Peyer's patch (tissue), 4 donors: Measurements from ENCODE around the gene KIF1A. TPM values are rescaled to one million over a fixed set of nuclear protein-coding genes. Genes with fewer than 3 reads are reported as not detected.

Source experiments
- DNase-seq, 3 donors: peaks; one replicate each; pipeline ENCODE4 v3.0.0-alpha.2; 2017 to 2019
- H3K27ac ChIP-seq, 4 donors: fragments of 200-600 bp; sonication (generic); one replicate each; pipeline ENCODE4 v1.5.1; 2016 to 2019
- H3K27me3 ChIP-seq, 2 donors: fragments of 200-600 bp; sonication (generic); one replicate each; pipeline ENCODE4 v1.5.1; 2019
- H3K36me3 ChIP-seq, 3 donors: fragments of 200-600 bp; sonication (generic); one replicate each; pipeline ENCODE4 v1.5.1; 2016 to 2019
- H3K4me1 ChIP-seq, 4 donors: fragments of 200-600 bp; sonication (generic); one replicate each; pipeline ENCODE4 v1.5.1; 2016 to 2019
- H3K4me3 ChIP-seq, 4 donors: fragments of 200-600 bp; sonication (generic); 1 replicate in 3 of 4; 2 replicates in 1 of 4; pipeline ENCODE4 v1.5.1; 2016 to 2019; ENCODE audit warnings: mild to moderate bottlenecking in 1 of 4
- H3K9me3 ChIP-seq, 4 donors: fragments of 200-600 bp; sonication (generic); one replicate each; pipeline ENCODE4 v1.5.1; 2016 to 2019; ENCODE audit warnings: mild to moderate bottlenecking in 1 of 4
- CTCF ChIP-seq, 6 experiments: fragments of 450-650 bp in 4 of 6; fragments of 200-600 bp in 2 of 6; sonication (generic) in 1 of 6; IDR thresholded peaks; one replicate each; pipeline ENCODE4 v1.5.1; 2017 to 2019; ENCODE audit warnings: antibody characterized with exemption in 6 of 6, mild to moderate bottlenecking in 3 of 6, moderate library complexity in 1 of 6
- POLR2A ChIP-seq, 2 donors: fragments of 450-650 bp; IDR thresholded peaks; one replicate each; pipeline ENCODE4 v1.5.1; 2017; ENCODE audit warnings: antibody characterized with exemption in 2 of 2, mild to moderate bottlenecking in 2 of 2, moderate library complexity in 2 of 2
- total RNA-seq, 4 donors: library from RNA; depleted of rRNA; stranded (reverse); fragments of >200 nt; gene quantifications; one replicate each; pipeline ENCODE4 v1.1.0, GENCODE V29; 2016

KIF1A gene
- total RNA-seq, 4 donors from 2014 or later, result 0.83 to 6.0 (median 2.0) TPM

GRCh38 chr2:240839152-240840143 lies 19.4 kb upstream of the KIF1A start:
- TF ChIP-seq CTCF (IDR thresholded peaks at IDR 0.05) (no peak), POLR2A (IDR thresholded peaks at IDR 0.05) (no peak)
- DNase-seq, result no peak
- H3K4me1 ChIP-seq, result no peaks in the 10 kb centered on the region
- no peaks in the 10 kb centered on the region for H3K27me3 ChIP-seq
- H3K27ac ChIP-seq, result no peak overlapping the region
- no peaks in the 10 kb centered on the region for H3K9me3 ChIP-seq
- no peak overlapping the region for H3K4me3 ChIP-seq
- no peaks in the 10 kb centered on the region for H3K36me3 ChIP-seq

- Histone ChIP-seq H3K27me3 (no peaks in the 10 kb centered on the region), H3K27ac (no peak overlapping the region), H3K4me3 (no peak overlapping the region), H3K36me3 (no peaks in the 10 kb centered on the region), H3K9me3 (no peaks in the 10 kb centered on the region), H3K4me1 (peaks cover 0 to under 1% (median 0%) of the 10 kb centered on the region in 4 donors)
- DNase-seq, result no peak
- TF ChIP-seq POLR2A (IDR thresholded peaks at IDR 0.05) (no peak), CTCF (IDR thresholded peaks at IDR 0.05) (no peak)
These were observed 17.6 kb upstream of the KIF1A start for GRCh38 chr2:240837621-240838020.

GRCh38 chr2:240836781-240837467 lies 16.9 kb upstream of the KIF1A start:
- peaks cover 0 to 8% (median 1%) of the 10 kb centered on the region in 4 donors for H3K4me1 ChIP-seq
- H3K27ac ChIP-seq, result no peak overlapping the region
- TF ChIP-seq CTCF (IDR thresholded peaks at IDR 0.05) (no peak), POLR2A (IDR thresholded peaks at IDR 0.05) (no peak)
- peaks cover 0 to 6% (median 0%) of the 10 kb centered on the region in 4 donors for H3K9me3 ChIP-seq
- H3K4me3 ChIP-seq, result no peak overlapping the region
- no peaks in the 10 kb centered on the region for H3K27me3 ChIP-seq
- peak in 1 of 3 donors; percentile 49 for DNase-seq
- no peaks in the 10 kb centered on the region for H3K36me3 ChIP-seq

- H3K9me3 ChIP-seq, result peaks cover 0 to 6% (median 0%) of the 10 kb centered on the region in 4 donors
- TF ChIP-seq POLR2A (IDR thresholded peaks at IDR 0.05), result no peak
- H3K27ac ChIP-seq, result no peak overlapping the region
- no peak overlapping the region for H3K4me3 ChIP-seq
- no peaks in the 10 kb centered on the region for H3K36me3 ChIP-seq
- DNase-seq, result no peak
- H3K4me1 ChIP-seq, result peaks cover 0 to 12% (median 4%) of the 10 kb centered on the region in 4 donors
- H3K27me3 ChIP-seq, result no peaks in the 10 kb centered on the region
These were observed 15.5 kb upstream of the KIF1A start for GRCh38 chr2:240835528-240835927.

- H3K27ac ChIP-seq, result no peak overlapping the region
- no peak for DNase-seq
- no peaks in the 10 kb centered on the region for H3K36me3 ChIP-seq
- H3K4me3 ChIP-seq, result no peak overlapping the region
- H3K9me3 ChIP-seq, result peaks cover 0 to 6% (median 0%) of the 10 kb centered on the region in 4 donors
- TF ChIP-seq POLR2A (IDR thresholded peaks at IDR 0.05) (no peak), CTCF (IDR thresholded peaks at IDR 0.05) (no peak)
- H3K4me1 ChIP-seq, result peaks cover 0 to 12% (median 4%) of the 10 kb centered on the region in 4 donors
- no peaks in the 10 kb centered on the region for H3K27me3 ChIP-seq
These were observed 14.5 kb upstream of the KIF1A start for GRCh38 chr2:240834377-240834975.
